ENCODE results near the gene UPF1. TPM values are rescaled to one million over a fixed set of nuclear protein-coding genes. Genes with fewer than 3 reads are reported as not detected.
A peak's percentile ranks its signal among the peaks of the same experiment; 100 is the strongest.

The UPF1 gene
- total RNA-seq, 2 experiments from 2014 or later = 77.2 to 113 TPM

GRCh38 chr19:18785179-18786124 lies 46.3 kb upstream of the UPF1 start:
- no peak overlapping the region for H3K27ac ChIP-seq (ENCODE audit: low read depth, low read length, poor library complexity, severe bottlenecking)
- no peak overlapping the region for H3K4me3 ChIP-seq (ENCODE audit: low read depth, low read length, poor library complexity, severe bottlenecking)
- no peaks in the 10 kb centered on the region for H3K9me2 ChIP-seq (ENCODE audit: insufficient read depth, low read length)
- no TSS peak for BruUV-seq (replicated peaks)
- TF ChIP-seq CTCF (conservative IDR thresholded peaks at IDR 0.05; ENCODE audit: low read length) (no peak), EZH2phosphoT487 (IDR thresholded peaks at IDR 0.05; ENCODE audit: borderline replicate concordance, low read depth, low read length) (no peak)
- intact Hi-C loops (cut with micrococcal nuclease; ENCODE audit: unreplicated experiment) = loop anchor here (2.0 kb wide), 1 partner anchor 61 kb away; no protein-coding TSS in a partner anchor
- CTCF ChIA-PET (ENCODE audit: unreplicated experiment) = no interaction called here
- no peaks in the 10 kb centered on the region for H4K20me1 ChIP-seq (ENCODE audit: insufficient read depth, low read length)
- no peaks in the 10 kb centered on the region for H3K4me1 ChIP-seq (ENCODE audit: insufficient read depth, low read length, poor library complexity, severe bottlenecking)
- DNase-seq (ENCODE audit: low spot score) = peak; percentile 88
- no peaks in the 10 kb centered on the region for H3K36me3 ChIP-seq (ENCODE audit: insufficient read depth, low read length)
- H2AFZ ChIP-seq (ENCODE audit: low read length) = no peak overlapping the region
- peak overlapping the region; percentile 51; the same call in 1 of the 2 replicates for H3K4me2 ChIP-seq (ENCODE audit: low read length)
- H3K79me2 ChIP-seq (ENCODE audit: insufficient read depth, low read depth, low read length) = no peaks in the 10 kb centered on the region
- H3K9me3 ChIP-seq (ENCODE audit: low read length) = no peaks in the 10 kb centered on the region
- POLR2A ChIA-PET = no interaction called here

- no peak overlapping the region for H3K4me3 ChIP-seq (ENCODE audit: low read depth, low read length, poor library complexity, severe bottlenecking)
- no TSS peak for BruUV-seq (replicated peaks)
- DNase-seq (ENCODE audit: low spot score) = no peak
Measured at GRCh38 chr19:18788529-18789421, 43.0 kb upstream of the UPF1 start.

More at GRCh38 chr19:18788529-18789421, 43.0 kb upstream of the UPF1 start:
- ChIA-PET POLR2A (no interaction called here), CTCF (ENCODE audit: unreplicated experiment) (interaction anchor here (0.7 kb wide), 1 partner anchor 41 kb away, joined by 4 read pairs; no protein-coding TSS in a partner anchor)
- Histone ChIP-seq H3K9me2 (ENCODE audit: insufficient read depth, low read length) (no peaks in the 10 kb centered on the region), H3K4me2 (ENCODE audit: low read length) (no peak overlapping the region), H3K9me3 (ENCODE audit: low read length) (no peaks in the 10 kb centered on the region), H3K4me1 (ENCODE audit: insufficient read depth, low read length, poor library complexity, severe bottlenecking) (no peaks in the 10 kb centered on the region), H4K20me1 (ENCODE audit: insufficient read depth, low read length) (no peaks in the 10 kb centered on the region), H3K36me3 (ENCODE audit: insufficient read depth, low read length) (no peaks in the 10 kb centered on the region), H2AFZ (ENCODE audit: low read length) (no peak overlapping the region), H3K27ac (ENCODE audit: low read depth, low read length, poor library complexity, severe bottlenecking) (no peak overlapping the region), H3K79me2 (ENCODE audit: insufficient read depth, low read depth, low read length) (no peaks in the 10 kb centered on the region)
- intact Hi-C loops (cut with micrococcal nuclease; ENCODE audit: unreplicated experiment) = no loop called here
- TF ChIP-seq EZH2phosphoT487 (IDR thresholded peaks at IDR 0.05; ENCODE audit: borderline replicate concordance, low read depth, low read length) = no peak
- no peak for TF ChIP-seq CTCF (conservative IDR thresholded peaks at IDR 0.05; ENCODE audit: low read length)

Data from OCI-LY7 (cell line).